Heart left ventricle (tissue), 13 donors: ENCODE data around the gene RNFT1.
"Not testable (repeated sequence)": the region's sequence is repeated elsewhere in the genome, so short reads cannot be mapped to it uniquely, and the experiment has no call there.

Experiments used
- POLR2A ChIP-seq, 2 donors: fragments of 450-650 bp; IDR thresholded peaks; one replicate each; pipeline ENCODE4 v1.6.1; 2017; ENCODE audit warnings: antibody characterized with exemption in 2 of 2, mild to moderate bottlenecking in 2 of 2, moderate library complexity in 2 of 2
- TF ChIP-seq, protein P1 (sequence below), 12 donors: fragments of 200-600 bp; sonication (generic) in 4 of 12; IDR thresholded peaks; one replicate each; pipeline versions ENCODE4 v1.5.0 to v1.8.0; 2018 to 2022; ENCODE audit warnings: antibody characterized with exemption in 12 of 12, mild to moderate bottlenecking in 5 of 12
- donor health status: ischemic (EF 13 %, LVEDD 7.1; RV severe dilation, severe dysfunction).
- donor health status: DM: no; HTN: yes; CAD: no.
- donor health status: DM: no; HTN: no; CAD: no.
- donor health status: ischemic (EF 25% LVEDD 6.9; RV normal size, moderate dysfunction).
- donor health status: ischemic (EF 25% LVEDD 5.7; RV mildly dilated, moderate dysfunction).
- donor health status: ischemic (EF 35%, LVEDD 5.7; RV mildly dilated, moderate dysfunction).
- donor health status: nonischemic (EF 11% LVEDD 7.7; RV severe dilation, severe dysfunction).
- donor health status: DM: yes; HTN: yes; CAD: no.
- donor health status: PGD.
- donor health status: ischemic (EF 29% LVEDD 5.4; RV normal size, mild dysfunction).
- donor health status: nonischemic (EF 23%, LVEDD 6.1; RV moderate dilation, normal function).

DNA sequence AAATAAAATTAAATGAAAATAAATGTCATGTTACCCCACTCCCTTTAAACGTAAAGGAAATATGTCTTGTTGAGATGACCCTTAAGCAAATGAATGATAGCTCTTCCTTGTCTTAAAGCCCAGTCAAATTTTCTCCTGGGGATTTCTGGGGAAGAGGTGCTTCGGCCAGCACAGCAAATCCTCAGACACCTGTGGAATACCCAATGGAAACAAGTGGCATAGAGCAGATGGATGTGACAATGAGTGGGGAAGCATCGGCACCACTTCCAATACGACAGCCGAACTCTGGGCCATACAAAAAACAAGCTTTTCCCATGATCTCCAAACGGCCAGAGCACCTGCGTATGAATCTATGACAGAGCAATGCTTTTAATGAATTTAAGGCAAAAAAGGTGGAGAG is 18.1 kb downstream of the RNFT1 start:
- TF ChIP-seq POLR2A (IDR thresholded peaks at IDR 0.05), result not testable (repeated sequence)
- TF ChIP-seq, protein P1, sequence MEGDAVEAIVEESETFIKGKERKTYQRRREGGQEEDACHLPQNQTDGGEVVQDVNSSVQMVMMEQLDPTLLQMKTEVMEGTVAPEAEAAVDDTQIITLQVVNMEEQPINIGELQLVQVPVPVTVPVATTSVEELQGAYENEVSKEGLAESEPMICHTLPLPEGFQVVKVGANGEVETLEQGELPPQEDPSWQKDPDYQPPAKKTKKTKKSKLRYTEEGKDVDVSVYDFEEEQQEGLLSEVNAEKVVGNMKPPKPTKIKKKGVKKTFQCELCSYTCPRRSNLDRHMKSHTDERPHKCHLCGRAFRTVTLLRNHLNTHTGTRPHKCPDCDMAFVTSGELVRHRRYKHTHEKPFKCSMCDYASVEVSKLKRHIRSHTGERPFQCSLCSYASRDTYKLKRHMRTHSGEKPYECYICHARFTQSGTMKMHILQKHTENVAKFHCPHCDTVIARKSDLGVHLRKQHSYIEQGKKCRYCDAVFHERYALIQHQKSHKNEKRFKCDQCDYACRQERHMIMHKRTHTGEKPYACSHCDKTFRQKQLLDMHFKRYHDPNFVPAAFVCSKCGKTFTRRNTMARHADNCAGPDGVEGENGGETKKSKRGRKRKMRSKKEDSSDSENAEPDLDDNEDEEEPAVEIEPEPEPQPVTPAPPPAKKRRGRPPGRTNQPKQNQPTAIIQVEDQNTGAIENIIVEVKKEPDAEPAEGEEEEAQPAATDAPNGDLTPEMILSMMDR (IDR thresholded peaks at IDR 0.05), result not testable (repeated sequence)
